Stimulated activated naive B cell treated with anti-CD40 and anti-IgM and Interleukin-4, amounts not matched to agents 10 μg/mL and 1 μg/mL and 100 μg/mL, for 72 hours (primary cell): ENCODE results near the gene ZNF540.
"Not testable (repeated sequence)": the region's sequence is repeated elsewhere in the genome, so short reads cannot be mapped to it uniquely, and the experiment has no call there.

Experiments
- ATAC-seq, 2 donors: fragments of 150-1000 bp; cut with Tn5 transposase; replicated peaks; 2 replicates each; pipeline ENCODE4 v1.10.0; 2021; ENCODE audit warnings: moderate library complexity in 1 of 2
- DNase-seq: peaks from one replicate; pipeline ENCODE4 v3.0.0; 2021
- H3K27ac Mint-ChIP-seq: one replicate; pipeline ENCODE4 v1.8.0; 2022; ENCODE audit warnings: mild to moderate bottlenecking, mixed read lengths
- H3K27me3 Mint-ChIP-seq, 2 donors: one replicate each; pipeline ENCODE4 v1.8.0; 2022; ENCODE audit warnings: mixed read lengths in 2 of 2
- H3K36me3 Mint-ChIP-seq, 2 donors: one replicate each; pipeline ENCODE4 v1.8.0; 2022; ENCODE audit warnings: mixed read lengths in 2 of 2, mild to moderate bottlenecking in 1 of 2
- H3K4me1 Mint-ChIP-seq, 2 donors: one replicate each; pipeline ENCODE4 v1.8.0; 2022; ENCODE audit warnings: mixed read lengths in 2 of 2, mild to moderate bottlenecking in 1 of 2
- H3K4me3 Mint-ChIP-seq, 2 donors: one replicate each; pipeline ENCODE4 v1.8.0; 2022; ENCODE audit warnings: mild to moderate bottlenecking in 2 of 2, mixed read lengths in 2 of 2, moderate library complexity in 1 of 2
- H3K9me3 Mint-ChIP-seq, 2 donors: one replicate each; pipeline ENCODE4 v1.8.0; 2022; ENCODE audit warnings: mixed read lengths in 2 of 2, mild to moderate bottlenecking in 1 of 2

Gene ZNF540

DNA sequence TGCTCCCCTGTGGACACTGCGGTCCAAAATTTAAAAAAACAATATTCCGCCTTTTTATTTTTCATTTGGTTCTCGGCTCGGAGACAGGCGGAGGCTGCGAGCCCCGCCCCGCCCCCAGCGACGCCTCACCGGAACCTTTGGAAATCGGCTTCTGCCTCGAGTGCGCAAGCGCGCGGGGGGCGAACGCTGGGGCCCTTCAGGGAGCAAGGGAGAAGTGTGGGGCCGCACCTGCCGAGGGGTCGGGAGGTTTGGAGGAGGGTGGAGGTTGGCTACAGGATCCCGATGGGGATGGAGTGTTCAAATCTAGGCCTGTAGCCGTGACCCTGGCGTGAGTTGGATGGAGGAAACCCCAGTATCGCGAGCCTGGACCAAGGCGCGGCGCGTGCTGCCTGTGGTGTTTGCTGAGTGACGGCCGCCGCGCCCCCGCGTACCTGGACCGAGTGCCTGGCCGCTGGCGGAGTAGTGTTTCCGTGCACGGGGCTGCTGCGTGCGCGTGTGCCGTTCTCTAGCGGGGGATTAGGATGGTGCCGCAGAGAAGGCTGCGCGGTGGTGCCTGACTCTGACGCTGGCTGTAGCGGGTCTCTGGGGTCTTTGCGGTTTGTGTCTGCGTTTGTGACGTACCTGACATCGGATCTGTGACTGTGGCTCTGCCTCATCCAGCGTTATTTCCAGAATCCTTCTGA lies 61.2 kb downstream of the ZNF540 start:
- Mint-ChIP-seq H3K4me3 (peak overlapping the region; percentile 97 to 99), H3K27me3 (no peaks in the 10 kb centered on the region), H3K27ac (peak overlapping the region; percentile 100), H3K4me1 (peaks cover 19 to 39% of the 10 kb centered on the region in 2 donors), H3K9me3 (no peaks in the 10 kb centered on the region), H3K36me3 (peaks cover 13 to 26% of the 10 kb centered on the region in 2 donors)
- DNase-seq (peak; percentile 83), ATAC-seq (peak; percentile 85)

DNA sequence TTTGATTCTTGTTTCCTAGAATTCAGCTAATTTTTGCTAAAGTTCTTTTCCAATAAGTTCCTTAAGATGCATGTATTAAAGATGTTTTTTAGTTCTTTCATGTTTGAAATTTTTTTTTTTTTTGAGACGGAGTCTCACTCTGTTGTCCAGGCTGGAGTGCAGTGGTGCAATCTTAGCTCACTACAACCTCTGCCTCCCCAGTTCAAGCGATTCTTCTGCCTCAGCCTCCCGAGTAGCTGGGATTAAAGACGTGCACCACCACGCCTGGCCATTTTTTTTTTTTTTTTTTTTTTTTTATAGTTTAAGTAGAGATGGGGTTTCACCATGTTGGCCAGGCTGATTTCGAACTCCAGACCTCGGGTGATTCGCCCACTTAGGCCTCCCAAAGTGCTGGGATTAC lies 62.5 kb downstream of the ZNF540 start:
- not testable (repeated sequence) for H3K27me3 Mint-ChIP-seq

More for the DNA sequence above, 62.5 kb downstream of the ZNF540 start:
- not testable (repeated sequence) for H3K9me3 Mint-ChIP-seq, DNase-seq, ATAC-seq, H3K27ac Mint-ChIP-seq
- Mint-ChIP-seq H3K4me3 (peak overlapping the region; percentile 48 to 97), H3K36me3 (peaks cover 11 to 28% of the 10 kb centered on the region in 2 donors), H3K4me1 (peaks cover 19 to 39% of the 10 kb centered on the region in 2 donors)
